ENCODE data around the gene FNBP1. TPM values are rescaled to one million over a fixed set of nuclear protein-coding genes. Genes with fewer than 3 reads are reported as not detected.

Gene FNBP1
- total and polyA plus RNA-seq, 2 of the 8 experiments (the other 6 are each of a cell fraction or from before 2014, with no cell fraction given) = 7.2 to 40.9 TPM

DNA sequence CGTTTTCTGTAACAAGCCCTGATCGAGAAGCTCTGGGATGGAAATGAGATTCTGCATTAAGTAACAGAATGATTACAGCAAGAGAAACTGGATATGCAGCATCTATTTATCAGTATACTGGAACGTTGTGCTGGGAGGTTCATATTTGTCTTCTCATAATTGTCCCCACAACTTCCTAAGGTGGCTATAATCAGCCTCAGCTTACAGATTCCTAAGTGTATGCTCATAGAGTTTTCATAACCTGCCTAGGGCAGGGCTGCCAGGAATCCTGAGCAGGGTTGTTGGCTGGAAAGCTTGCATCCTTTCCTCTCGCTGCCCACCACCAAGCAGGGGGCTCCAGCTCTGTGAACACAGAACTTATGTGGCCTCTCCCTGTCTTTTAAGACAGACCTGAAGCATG is 70.2 kb downstream of the FNBP1 start (continued):
- TF ChIP-seq, protein P1, sequence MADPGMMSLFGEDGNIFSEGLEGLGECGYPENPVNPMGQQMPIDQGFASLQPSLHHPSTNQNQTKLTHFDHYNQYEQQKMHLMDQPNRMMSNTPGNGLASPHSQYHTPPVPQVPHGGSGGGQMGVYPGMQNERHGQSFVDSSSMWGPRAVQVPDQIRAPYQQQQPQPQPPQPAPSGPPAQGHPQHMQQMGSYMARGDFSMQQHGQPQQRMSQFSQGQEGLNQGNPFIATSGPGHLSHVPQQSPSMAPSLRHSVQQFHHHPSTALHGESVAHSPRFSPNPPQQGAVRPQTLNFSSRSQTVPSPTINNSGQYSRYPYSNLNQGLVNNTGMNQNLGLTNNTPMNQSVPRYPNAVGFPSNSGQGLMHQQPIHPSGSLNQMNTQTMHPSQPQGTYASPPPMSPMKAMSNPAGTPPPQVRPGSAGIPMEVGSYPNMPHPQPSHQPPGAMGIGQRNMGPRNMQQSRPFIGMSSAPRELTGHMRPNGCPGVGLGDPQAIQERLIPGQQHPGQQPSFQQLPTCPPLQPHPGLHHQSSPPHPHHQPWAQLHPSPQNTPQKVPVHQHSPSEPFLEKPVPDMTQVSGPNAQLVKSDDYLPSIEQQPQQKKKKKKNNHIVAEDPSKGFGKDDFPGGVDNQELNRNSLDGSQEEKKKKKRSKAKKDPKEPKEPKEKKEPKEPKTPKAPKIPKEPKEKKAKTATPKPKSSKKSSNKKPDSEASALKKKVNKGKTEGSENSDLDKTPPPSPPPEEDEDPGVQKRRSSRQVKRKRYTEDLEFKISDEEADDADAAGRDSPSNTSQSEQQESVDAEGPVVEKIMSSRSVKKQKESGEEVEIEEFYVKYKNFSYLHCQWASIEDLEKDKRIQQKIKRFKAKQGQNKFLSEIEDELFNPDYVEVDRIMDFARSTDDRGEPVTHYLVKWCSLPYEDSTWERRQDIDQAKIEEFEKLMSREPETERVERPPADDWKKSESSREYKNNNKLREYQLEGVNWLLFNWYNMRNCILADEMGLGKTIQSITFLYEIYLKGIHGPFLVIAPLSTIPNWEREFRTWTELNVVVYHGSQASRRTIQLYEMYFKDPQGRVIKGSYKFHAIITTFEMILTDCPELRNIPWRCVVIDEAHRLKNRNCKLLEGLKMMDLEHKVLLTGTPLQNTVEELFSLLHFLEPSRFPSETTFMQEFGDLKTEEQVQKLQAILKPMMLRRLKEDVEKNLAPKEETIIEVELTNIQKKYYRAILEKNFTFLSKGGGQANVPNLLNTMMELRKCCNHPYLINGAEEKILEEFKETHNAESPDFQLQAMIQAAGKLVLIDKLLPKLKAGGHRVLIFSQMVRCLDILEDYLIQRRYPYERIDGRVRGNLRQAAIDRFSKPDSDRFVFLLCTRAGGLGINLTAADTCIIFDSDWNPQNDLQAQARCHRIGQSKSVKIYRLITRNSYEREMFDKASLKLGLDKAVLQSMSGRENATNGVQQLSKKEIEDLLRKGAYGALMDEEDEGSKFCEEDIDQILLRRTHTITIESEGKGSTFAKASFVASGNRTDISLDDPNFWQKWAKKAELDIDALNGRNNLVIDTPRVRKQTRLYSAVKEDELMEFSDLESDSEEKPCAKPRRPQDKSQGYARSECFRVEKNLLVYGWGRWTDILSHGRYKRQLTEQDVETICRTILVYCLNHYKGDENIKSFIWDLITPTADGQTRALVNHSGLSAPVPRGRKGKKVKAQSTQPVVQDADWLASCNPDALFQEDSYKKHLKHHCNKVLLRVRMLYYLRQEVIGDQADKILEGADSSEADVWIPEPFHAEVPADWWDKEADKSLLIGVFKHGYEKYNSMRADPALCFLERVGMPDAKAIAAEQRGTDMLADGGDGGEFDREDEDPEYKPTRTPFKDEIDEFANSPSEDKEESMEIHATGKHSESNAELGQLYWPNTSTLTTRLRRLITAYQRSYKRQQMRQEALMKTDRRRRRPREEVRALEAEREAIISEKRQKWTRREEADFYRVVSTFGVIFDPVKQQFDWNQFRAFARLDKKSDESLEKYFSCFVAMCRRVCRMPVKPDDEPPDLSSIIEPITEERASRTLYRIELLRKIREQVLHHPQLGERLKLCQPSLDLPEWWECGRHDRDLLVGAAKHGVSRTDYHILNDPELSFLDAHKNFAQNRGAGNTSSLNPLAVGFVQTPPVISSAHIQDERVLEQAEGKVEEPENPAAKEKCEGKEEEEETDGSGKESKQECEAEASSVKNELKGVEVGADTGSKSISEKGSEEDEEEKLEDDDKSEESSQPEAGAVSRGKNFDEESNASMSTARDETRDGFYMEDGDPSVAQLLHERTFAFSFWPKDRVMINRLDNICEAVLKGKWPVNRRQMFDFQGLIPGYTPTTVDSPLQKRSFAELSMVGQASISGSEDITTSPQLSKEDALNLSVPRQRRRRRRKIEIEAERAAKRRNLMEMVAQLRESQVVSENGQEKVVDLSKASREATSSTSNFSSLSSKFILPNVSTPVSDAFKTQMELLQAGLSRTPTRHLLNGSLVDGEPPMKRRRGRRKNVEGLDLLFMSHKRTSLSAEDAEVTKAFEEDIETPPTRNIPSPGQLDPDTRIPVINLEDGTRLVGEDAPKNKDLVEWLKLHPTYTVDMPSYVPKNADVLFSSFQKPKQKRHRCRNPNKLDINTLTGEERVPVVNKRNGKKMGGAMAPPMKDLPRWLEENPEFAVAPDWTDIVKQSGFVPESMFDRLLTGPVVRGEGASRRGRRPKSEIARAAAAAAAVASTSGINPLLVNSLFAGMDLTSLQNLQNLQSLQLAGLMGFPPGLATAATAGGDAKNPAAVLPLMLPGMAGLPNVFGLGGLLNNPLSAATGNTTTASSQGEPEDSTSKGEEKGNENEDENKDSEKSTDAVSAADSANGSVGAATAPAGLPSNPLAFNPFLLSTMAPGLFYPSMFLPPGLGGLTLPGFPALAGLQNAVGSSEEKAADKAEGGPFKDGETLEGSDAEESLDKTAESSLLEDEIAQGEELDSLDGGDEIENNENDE (IDR thresholded peaks at IDR 0.05; ENCODE audit: insufficient replicate concordance, low read length) = no peak
- TF ChIP-seq POLR2AphosphoS5 (IDR thresholded peaks at IDR 0.05; ENCODE audit: low read depth, low read length) = no peak
- no peak for TF ChIP-seq ASH2L (IDR thresholded peaks at IDR 0.05; ENCODE audit: low read length)
- TF ChIP-seq SRF (IDR thresholded peaks at IDR 0.05; ENCODE audit: low read depth, low read length) = no peak
- TF ChIP-seq TAF1 (IDR thresholded peaks at IDR 0.05; ENCODE audit: low read depth, low read length) = no peak
- no peak for TF ChIP-seq CHD1 (IDR thresholded peaks at IDR 0.05; ENCODE audit: low read depth, low read length)
- TF ChIP-seq TAF7 (optimal IDR thresholded peaks at IDR 0.05; ENCODE audit: borderline replicate concordance, low read depth, low read length) = no peak
